ENCODE measurements around the gene BNIP1. TPM values are rescaled to one million over a fixed set of nuclear protein-coding genes. Genes with fewer than 3 reads are reported as not detected.

The BNIP1 gene
- total RNA-seq, 4 donors from 2014 or later, result 4.8 to 8.6 (median 5.5) TPM

Other genes with a start within 250 kb of the BNIP1 start
- 10 to 100 TPM; 14.7 to 19.0 (median 17.7) TPM for gene RPL26L1, start 185.1 kb upstream of the BNIP1 start, total RNA-seq
- gene ATP6V0E1, start 160.8 kb upstream of the BNIP1 start, total RNA-seq, result 100 to 1,000 TPM in 1 of 4 donors, 10 to 100 TPM in 3; 47.3 to 110 (median 86.4) TPM
- 10 to 100 TPM; 34.1 to 59.5 (median 42.1) TPM for gene CREBRF, start 88.2 kb upstream of the BNIP1 start, total RNA-seq
- gene NKX2-5, start 90.7 kb downstream of the BNIP1 start, total RNA-seq, result not detected
- gene STC2, start 183.9 kb downstream of the BNIP1 start, total RNA-seq, result 10 to 100 TPM in 2 of 4 donors, 1 to 10 TPM in 2; 3.2 to 29.1 (median 9.9) TPM